NCI-H2107 (cell line): Measurements from ENCODE around the gene LIMD2.
A peak's percentile ranks its signal among the peaks of the same experiment; 100 is the strongest.

ENCODE experiments used
- DNase-seq: peaks from one replicate; lab custom pipeline; 2025; lab: John Stamatoyannopoulos, UW

LIMD2 gene

GRCh38 chr17:63701456-63701820 is 1.5 kb upstream of the LIMD2 start:
- DNase-seq, result no peak

GRCh38 chr17:63700528-63701455 is 867 bp upstream of the LIMD2 start:
- no peak for DNase-seq

- no peak for DNase-seq
These were observed 863 bp downstream of the LIMD2 start for GRCh38 chr17:63698886-63699637.

GRCh38 chr17:63698381-63698885 is 1.5 kb downstream of the LIMD2 start:
- DNase-seq, result no peak

GRCh38 chr17:63697341-63698286 is 2.3 kb downstream of the LIMD2 start:
- peak; percentile 53 for DNase-seq

GRCh38 chr17:63696381-63696961 is 3.5 kb downstream of the LIMD2 start:
- DNase-seq, result no peak

GRCh38 chr17:63695889-63696288 is 4.0 kb downstream of the LIMD2 start:
- DNase-seq, result no peak

- no peak for DNase-seq
These were observed 4.8 kb downstream of the LIMD2 start for GRCh38 chr17:63694950-63695773.

- DNase-seq, result no peak
These were observed 5.5 kb downstream of the LIMD2 start for GRCh38 chr17:63694229-63694949.

- no peak for DNase-seq
These were observed 6.4 kb downstream of the LIMD2 start for GRCh38 chr17:63693411-63694113.

GRCh38 chr17:63692195-63692816 is 7.6 kb downstream of the LIMD2 start:
- no peak for DNase-seq

GRCh38 chr17:63689479-63689878 is 10.4 kb downstream of the LIMD2 start:
- no peak for DNase-seq

GRCh38 chr17:63688396-63689020 is 11.4 kb downstream of the LIMD2 start:
- DNase-seq, result no peak

GRCh38 chr17:63686138-63686685 is 13.7 kb downstream of the LIMD2 start:
- no peak for DNase-seq

- DNase-seq, result no peak
These were observed 14.3 kb downstream of the LIMD2 start for GRCh38 chr17:63685578-63685977.

GRCh38 chr17:63685041-63685440 is 14.9 kb downstream of the LIMD2 start:
- DNase-seq, result no peak

GRCh38 chr17:63682981-63683380 is 16.9 kb downstream of the LIMD2 start:
- DNase-seq, result no peak

GRCh38 chr17:63682441-63682840 is 17.5 kb downstream of the LIMD2 start:
- no peak for DNase-seq
